ENCODE measurements around the gene SP110.

DNA sequence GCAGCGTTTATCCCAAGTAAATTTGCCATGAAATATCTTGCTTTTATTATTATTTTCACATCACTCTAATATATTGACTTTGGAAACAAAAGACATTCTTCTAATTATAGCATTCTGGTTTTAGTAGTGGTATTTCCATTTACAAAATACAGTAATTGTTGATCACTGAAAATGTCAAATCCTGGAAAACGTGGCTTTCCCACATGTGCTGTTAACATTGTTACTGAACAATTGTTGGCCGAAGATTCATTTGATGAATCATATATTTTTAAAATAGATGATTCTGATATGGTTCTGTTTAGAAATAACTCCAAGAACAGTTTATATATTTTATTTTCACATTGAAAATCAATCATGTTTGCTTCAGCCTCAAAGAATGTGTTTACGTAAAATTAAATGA, 38.7 kb upstream of the SP110 start:
- TF ChIP-seq, protein P1, sequence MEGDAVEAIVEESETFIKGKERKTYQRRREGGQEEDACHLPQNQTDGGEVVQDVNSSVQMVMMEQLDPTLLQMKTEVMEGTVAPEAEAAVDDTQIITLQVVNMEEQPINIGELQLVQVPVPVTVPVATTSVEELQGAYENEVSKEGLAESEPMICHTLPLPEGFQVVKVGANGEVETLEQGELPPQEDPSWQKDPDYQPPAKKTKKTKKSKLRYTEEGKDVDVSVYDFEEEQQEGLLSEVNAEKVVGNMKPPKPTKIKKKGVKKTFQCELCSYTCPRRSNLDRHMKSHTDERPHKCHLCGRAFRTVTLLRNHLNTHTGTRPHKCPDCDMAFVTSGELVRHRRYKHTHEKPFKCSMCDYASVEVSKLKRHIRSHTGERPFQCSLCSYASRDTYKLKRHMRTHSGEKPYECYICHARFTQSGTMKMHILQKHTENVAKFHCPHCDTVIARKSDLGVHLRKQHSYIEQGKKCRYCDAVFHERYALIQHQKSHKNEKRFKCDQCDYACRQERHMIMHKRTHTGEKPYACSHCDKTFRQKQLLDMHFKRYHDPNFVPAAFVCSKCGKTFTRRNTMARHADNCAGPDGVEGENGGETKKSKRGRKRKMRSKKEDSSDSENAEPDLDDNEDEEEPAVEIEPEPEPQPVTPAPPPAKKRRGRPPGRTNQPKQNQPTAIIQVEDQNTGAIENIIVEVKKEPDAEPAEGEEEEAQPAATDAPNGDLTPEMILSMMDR (IDR thresholded peaks at IDR 0.05) = no peak
- TF ChIP-seq POLR2A (IDR thresholded peaks at IDR 0.05) (no peak), POLR2AphosphoS5 (IDR thresholded peaks at IDR 0.05) (no peak), EP300 (IDR thresholded peaks at IDR 0.05) (no peak)

Data from upper lobe of left lung (tissue), 4 donors.